ENCODE data around the gene GTPBP1. TPM values are rescaled to one million over a fixed set of nuclear protein-coding genes. Genes with fewer than 3 reads are reported as not detected.

Gene GTPBP1
- total RNA-seq, 1 donor from 2014 or later = 73.1 TPM

DNA sequence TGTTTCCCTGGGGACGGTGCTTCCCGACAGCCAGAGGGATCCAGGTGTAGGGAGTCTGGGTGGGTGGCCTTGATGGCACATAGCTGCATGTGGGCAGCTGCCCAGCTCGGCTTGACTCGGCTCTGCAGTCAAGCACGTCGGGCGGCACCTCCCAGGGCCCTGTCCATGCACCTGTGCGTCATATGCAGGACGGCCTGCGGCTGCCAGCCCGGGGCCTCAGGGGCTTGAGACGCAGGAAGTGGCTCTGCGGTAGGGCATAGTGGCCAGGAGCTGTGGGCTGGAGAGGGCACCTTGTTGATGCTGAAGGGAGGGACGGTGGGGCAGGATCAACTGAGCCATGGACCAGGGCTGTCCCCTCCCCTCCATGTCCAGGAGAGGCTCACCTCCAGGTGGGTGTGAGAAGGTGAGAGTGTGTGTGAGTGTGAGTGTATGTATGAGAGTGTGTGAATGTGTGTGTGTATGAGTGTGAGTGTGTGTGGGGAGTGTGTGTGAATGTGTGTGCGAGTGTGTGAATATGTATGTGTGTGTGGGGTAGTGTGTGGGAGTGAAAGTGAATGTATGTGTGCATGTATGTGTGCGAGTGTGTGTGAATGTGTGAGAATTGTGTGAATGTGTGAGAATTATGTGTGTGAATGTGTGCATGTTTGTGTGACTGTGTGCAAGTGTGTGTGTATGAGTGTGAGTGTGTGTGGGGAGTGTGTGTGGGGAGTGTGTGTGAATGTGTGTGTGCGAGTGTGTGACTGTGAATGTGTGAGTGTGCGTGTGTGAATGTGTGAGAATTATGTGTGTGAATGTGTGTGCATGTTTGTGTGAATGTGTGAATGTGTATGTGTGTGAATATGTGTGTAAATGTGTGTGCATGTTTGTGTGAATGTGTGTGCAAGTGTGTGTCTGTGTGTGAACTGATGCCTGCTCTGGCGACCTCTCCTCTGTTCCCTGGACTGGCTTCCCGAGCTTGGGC lies 55.7 kb downstream of the GTPBP1 start:
- Mint-ChIP-seq H3K4me3 (no peak overlapping the region), H3K27me3 (ENCODE audit: low read depth) (no peaks in the 10 kb centered on the region), H3K27ac (no peak overlapping the region), H3K4me1 (peaks cover 15% of the 10 kb centered on the region), H3K9me3 (no peaks in the 10 kb centered on the region), H3K36me3 (no peaks in the 10 kb centered on the region)
- TF ChIP-seq, protein P1, sequence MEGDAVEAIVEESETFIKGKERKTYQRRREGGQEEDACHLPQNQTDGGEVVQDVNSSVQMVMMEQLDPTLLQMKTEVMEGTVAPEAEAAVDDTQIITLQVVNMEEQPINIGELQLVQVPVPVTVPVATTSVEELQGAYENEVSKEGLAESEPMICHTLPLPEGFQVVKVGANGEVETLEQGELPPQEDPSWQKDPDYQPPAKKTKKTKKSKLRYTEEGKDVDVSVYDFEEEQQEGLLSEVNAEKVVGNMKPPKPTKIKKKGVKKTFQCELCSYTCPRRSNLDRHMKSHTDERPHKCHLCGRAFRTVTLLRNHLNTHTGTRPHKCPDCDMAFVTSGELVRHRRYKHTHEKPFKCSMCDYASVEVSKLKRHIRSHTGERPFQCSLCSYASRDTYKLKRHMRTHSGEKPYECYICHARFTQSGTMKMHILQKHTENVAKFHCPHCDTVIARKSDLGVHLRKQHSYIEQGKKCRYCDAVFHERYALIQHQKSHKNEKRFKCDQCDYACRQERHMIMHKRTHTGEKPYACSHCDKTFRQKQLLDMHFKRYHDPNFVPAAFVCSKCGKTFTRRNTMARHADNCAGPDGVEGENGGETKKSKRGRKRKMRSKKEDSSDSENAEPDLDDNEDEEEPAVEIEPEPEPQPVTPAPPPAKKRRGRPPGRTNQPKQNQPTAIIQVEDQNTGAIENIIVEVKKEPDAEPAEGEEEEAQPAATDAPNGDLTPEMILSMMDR (IDR thresholded peaks at IDR 0.05; ENCODE audit: unreplicated experiment) = no peak
- DNase-seq (ENCODE audit: low spot score in 2 of 2, unreplicated experiment in 2 of 2) = no peak

DNA sequence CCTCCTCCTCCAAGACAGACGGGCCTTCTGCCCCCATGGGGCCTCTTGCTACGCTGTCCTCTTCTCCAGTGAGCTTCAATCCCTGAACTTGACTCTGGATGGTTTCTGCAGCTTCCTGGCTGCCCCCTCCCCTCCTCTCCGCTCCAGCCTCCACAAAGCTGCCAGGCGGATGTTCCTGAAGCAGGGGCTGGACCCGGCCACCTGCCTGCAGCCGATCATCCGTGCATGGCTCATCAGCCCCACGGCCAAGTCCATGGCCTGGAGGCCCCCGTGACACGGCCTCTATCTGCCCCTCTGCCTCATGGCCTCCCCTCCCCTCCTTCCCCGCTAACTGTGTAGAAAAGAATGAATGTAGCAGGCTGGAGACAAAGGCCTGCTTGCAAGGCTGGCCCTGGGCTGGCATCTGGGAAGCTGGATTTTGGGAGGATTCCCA lies 56.8 kb downstream of the GTPBP1 start:
- peaks cover 8% of the 10 kb centered on the region for H3K4me1 Mint-ChIP-seq
- no peaks in the 10 kb centered on the region for H3K9me3 Mint-ChIP-seq
- no peaks in the 10 kb centered on the region for H3K36me3 Mint-ChIP-seq
- no peak overlapping the region for H3K27ac Mint-ChIP-seq
- no peak overlapping the region for H3K4me3 Mint-ChIP-seq
- no peaks in the 10 kb centered on the region for H3K27me3 Mint-ChIP-seq (ENCODE audit: low read depth)
- no peak for DNase-seq (ENCODE audit: low spot score in 2 of 2, unreplicated experiment in 2 of 2)
- TF ChIP-seq, protein P1 (IDR thresholded peaks at IDR 0.05; ENCODE audit: unreplicated experiment) = no peak

DNA sequence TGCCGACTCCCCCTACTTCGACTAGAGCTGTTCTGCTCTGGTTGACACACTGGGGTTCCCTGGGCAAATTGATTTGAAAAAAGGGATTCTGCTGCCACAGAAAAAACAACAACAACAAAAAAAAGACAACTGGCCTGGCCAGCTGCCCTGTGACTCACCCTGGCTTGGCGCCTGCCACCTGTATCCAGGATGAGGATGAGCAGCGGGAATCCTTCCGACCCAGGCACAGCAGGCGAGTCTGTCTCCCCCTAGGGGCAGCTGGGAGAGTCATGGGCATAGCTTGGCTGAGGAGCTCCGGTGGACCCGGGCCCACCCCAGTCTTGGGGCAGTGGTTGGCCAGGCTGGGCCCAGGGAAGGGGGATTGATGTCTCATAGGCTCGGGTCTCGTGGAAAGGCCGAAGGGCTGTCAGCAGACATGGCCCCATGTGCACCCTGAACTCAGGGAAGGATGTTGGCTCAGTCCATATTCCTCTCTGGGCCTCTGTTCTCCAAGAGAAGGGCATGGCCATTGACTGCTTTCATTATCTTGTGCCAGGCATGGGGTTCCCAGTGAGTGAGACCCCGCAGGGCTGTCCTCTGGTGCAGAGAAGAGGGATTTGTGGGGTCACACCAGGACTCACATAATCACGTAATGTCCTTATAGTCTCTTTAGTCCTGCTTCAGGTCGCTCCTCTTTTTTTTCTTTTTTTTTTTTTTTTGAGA lies 60.5 kb downstream of the GTPBP1 start:
- Mint-ChIP-seq H3K4me3 (no peak overlapping the region), H3K27ac (no peak overlapping the region), H3K4me1 (peaks cover 3% of the 10 kb centered on the region), H3K9me3 (no peaks in the 10 kb centered on the region), H3K27me3 (ENCODE audit: low read depth) (no peaks in the 10 kb centered on the region), H3K36me3 (no peaks in the 10 kb centered on the region)
- TF ChIP-seq, protein P1 (IDR thresholded peaks at IDR 0.05; ENCODE audit: unreplicated experiment) = peak; percentile 54
- DNase-seq (ENCODE audit: low spot score in 2 of 2, unreplicated experiment in 2 of 2) = peak; percentile 48 to 70

DNA sequence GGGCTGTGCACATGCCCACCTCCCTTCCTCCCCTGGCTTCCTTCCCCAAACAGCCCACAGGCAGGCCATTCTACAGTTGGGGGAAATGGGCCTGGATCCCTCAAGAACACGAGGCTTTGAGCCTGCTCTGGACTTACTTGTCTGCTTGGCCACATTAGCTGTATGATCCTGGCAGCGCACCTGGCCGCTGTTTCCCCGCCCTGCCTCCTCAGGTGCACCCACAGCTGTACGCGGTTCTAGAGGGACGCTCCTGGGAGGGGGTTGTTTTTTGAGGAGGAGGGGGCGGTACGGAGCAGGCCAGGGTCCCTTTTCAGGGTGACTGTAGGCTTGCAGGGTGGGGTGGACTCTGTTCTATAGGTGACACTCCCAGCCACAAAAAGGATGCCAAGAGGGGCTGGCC lies 61.6 kb downstream of the GTPBP1 start:
- no peaks in the 10 kb centered on the region for H3K36me3 Mint-ChIP-seq
- TF ChIP-seq, protein P1 (IDR thresholded peaks at IDR 0.05; ENCODE audit: unreplicated experiment) = no peak
- H3K4me3 Mint-ChIP-seq = no peak overlapping the region
- no peaks in the 10 kb centered on the region for H3K27me3 Mint-ChIP-seq (ENCODE audit: low read depth)
- H3K9me3 Mint-ChIP-seq = no peaks in the 10 kb centered on the region
- H3K27ac Mint-ChIP-seq = no peak overlapping the region
- DNase-seq (ENCODE audit: low spot score in 2 of 2, unreplicated experiment in 2 of 2) = no peak
- peaks cover 3% of the 10 kb centered on the region for H3K4me1 Mint-ChIP-seq

DNA sequence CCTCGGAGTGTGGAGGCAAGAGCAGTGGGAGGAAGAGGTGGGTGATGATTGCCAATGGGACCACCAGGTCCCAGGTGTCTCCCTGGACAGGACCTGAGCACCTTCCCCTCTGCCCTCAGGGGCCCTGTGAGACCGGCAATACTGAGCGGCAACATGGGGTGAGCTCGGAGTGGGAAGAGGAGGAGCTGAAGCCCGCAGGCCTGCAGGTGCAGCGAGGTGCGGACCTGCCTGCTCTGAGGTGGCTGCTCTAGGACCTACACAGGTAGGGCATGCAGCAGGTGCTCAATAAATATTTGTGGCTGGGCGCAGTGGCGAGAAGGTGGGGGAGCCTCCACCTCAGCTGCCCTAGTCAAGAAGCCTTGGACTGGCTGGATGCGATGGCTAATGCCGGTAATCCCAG lies 62.3 kb downstream of the GTPBP1 start:
- Mint-ChIP-seq H3K36me3 (no peaks in the 10 kb centered on the region), H3K4me1 (no peaks in the 10 kb centered on the region), H3K4me3 (no peak overlapping the region), H3K27me3 (ENCODE audit: low read depth) (no peaks in the 10 kb centered on the region), H3K9me3 (no peaks in the 10 kb centered on the region), H3K27ac (no peak overlapping the region)
- TF ChIP-seq, protein P1 (IDR thresholded peaks at IDR 0.05; ENCODE audit: unreplicated experiment) = no peak
- no peak for DNase-seq (ENCODE audit: low spot score in 2 of 2, unreplicated experiment in 2 of 2)
